ENCODE measurements around the gene ZNF2.

- no peak for TF ChIP-seq CTCF (IDR thresholded peaks at IDR 0.05)
- no peak for TF ChIP-seq POLR2A (IDR thresholded peaks at IDR 0.05)
Measured at GRCh38 chr2:95225658-95226057, 60.0 kb downstream of the ZNF2 start.

All from body of pancreas (tissue), 4 donors.